B cell (primary cell): ENCODE measurements around the gene UBXN7. TPM values are rescaled to one million over a fixed set of nuclear protein-coding genes. Genes with fewer than 3 reads are reported as not detected.
A peak's percentile ranks its signal among the peaks of the same experiment; 100 is the strongest.

Source experiments
- ATAC-seq: fragments of 200-7000 bp; cut with Tn5 transposase; one replicate; pipeline ENCODE4 v1.10.0; 2021; ENCODE audit warnings: low read depth, mild to moderate bottlenecking, moderate number of reproducible peaks, moderate library complexity
- CTCF ChIA-PET: fragments of 350-600 bp; sonication (Branson Sonifier 250); formaldehyde crosslinking; loops from one replicate; lab custom pipeline; 2021; ENCODE audit warnings: antibody characterized with exemption, inconsistent platforms; lab: Charles Lee
- POLR2A ChIA-PET: fragments of 350-600 bp; sonication (Branson Sonifier 250); formaldehyde crosslinking; loops from one replicate; lab custom pipeline; 2021; ENCODE audit warnings: antibody characterized with exemption; lab: Charles Lee
- DNase-seq: peaks from one replicate; pipeline ENCODE4 v3.0.0; 2013
- H2AFZ ChIP-seq: 2 replicates; pipeline ENCODE4 v1.6.1; 2012; ENCODE audit warnings: mild to moderate bottlenecking, low read depth, low read length; ENCODE audit not compliant: insufficient read depth, poor library complexity, severe bottlenecking
- H3K27ac ChIP-seq, 2 donors: 1 replicate in 1 of 2; 2 replicates in 1 of 2; pipeline ENCODE4 v1.5.1; 2012 to 2013; ENCODE audit warnings: low read length in 2 of 2, mild to moderate bottlenecking in 2 of 2, moderate library complexity in 1 of 2
- H3K27me3 ChIP-seq, 4 experiments: fragments of 200-600 bp in 1 of 4; sonication (generic) in 1 of 4; replicated peaks in 1 of 4; 1 replicate in 2 of 4; 2 replicates in 2 of 4; pipeline versions ENCODE4 v1.6.1 to v1.7.0; 2013 to 2016; ENCODE audit warnings: low read length in 3 of 4, mild to moderate bottlenecking in 2 of 4, mixed read lengths in 1 of 4, moderate library complexity in 1 of 4; ENCODE audit not compliant: insufficient read depth in 4 of 4, control insufficient read depth in 3 of 4; ENCODE audit errors: control extremely low read depth in 1 of 4
- H3K36me3 ChIP-seq, 2 experiments: replicated peaks in 1 of 2; 1 replicate in 1 of 2; 2 replicates in 1 of 2; pipeline versions ENCODE4 v1.6.1 to v1.7.1; 2013; ENCODE audit warnings: low read length in 1 of 2; ENCODE audit not compliant: insufficient read depth in 2 of 2, control insufficient read depth in 1 of 2; ENCODE audit errors: control extremely low read depth in 1 of 2, extremely low read depth in 1 of 2
- H3K4me1 ChIP-seq, 2 donors: fragments of 200-600 bp in 1 of 2; sonication (generic) in 1 of 2; 1 replicate in 1 of 2; 2 replicates in 1 of 2; pipeline versions ENCODE4 v1.5.1 to v1.6.1; 2013 to 2017; ENCODE audit warnings: low read length in 2 of 2; ENCODE audit not compliant: control insufficient read depth in 2 of 2, insufficient read depth in 2 of 2
- H3K4me2 ChIP-seq: replicated peaks from 2 replicates; pipeline ENCODE3; 2012; ENCODE audit warnings: mild to moderate bottlenecking, low read depth, low read length; ENCODE audit not compliant: poor library complexity, severe bottlenecking
- H3K4me3 ChIP-seq, 5 experiments: fragments of 200-600 bp in 1 of 5; sonication (generic) in 1 of 5; 1 replicate in 3 of 5; 2 replicates in 2 of 5; pipeline versions ENCODE4 v1.5.1 to v1.7.0; 2011 to 2016; ENCODE audit warnings: low read length in 4 of 5, mild to moderate bottlenecking in 4 of 5, low read depth in 2 of 5, control low read depth in 1 of 5, moderate library complexity in 1 of 5; ENCODE audit not compliant: insufficient read depth in 1 of 5; ENCODE audit errors: control extremely low read depth in 1 of 5, extremely low read depth in 1 of 5
- H3K79me2 ChIP-seq: fragments of 200-600 bp; sonication (generic); one replicate; pipeline ENCODE4 v1.6.0; 2016; ENCODE audit warnings: low read length; ENCODE audit not compliant: control insufficient read depth, insufficient read depth
- H3K9ac ChIP-seq: fragments of 200-600 bp; sonication (generic); 2 replicates; pipeline ENCODE4 v1.6.1; 2017; ENCODE audit warnings: mild to moderate bottlenecking, low read length, moderate library complexity
- H3K9me3 ChIP-seq, 3 donors: one replicate each; pipeline versions ENCODE4 v1.6.1 to v1.7.1; 2013; ENCODE audit warnings: low read length in 2 of 3; ENCODE audit not compliant: control insufficient read depth in 2 of 3, insufficient read depth in 1 of 3; ENCODE audit errors: control extremely low read depth in 1 of 3
- H4K20me1 ChIP-seq: 2 replicates; pipeline ENCODE4 v1.6.0; 2012; ENCODE audit warnings: mild to moderate bottlenecking, low read length; ENCODE audit not compliant: insufficient read depth, control insufficient read depth, poor library complexity, severe bottlenecking
- H3K27ac Mint-ChIP-seq: one replicate; pipeline ENCODE4 v1.8.0; 2021; ENCODE audit warnings: mixed read lengths
- H3K27me3 Mint-ChIP-seq: one replicate; pipeline ENCODE4 v1.8.0; 2021; ENCODE audit warnings: mixed read lengths
- H3K4me1 Mint-ChIP-seq: one replicate; pipeline ENCODE4 v1.8.0; 2021; ENCODE audit warnings: mixed read lengths
- H3K4me3 Mint-ChIP-seq: one replicate; pipeline ENCODE4 v1.8.0; 2021; ENCODE audit warnings: mixed read lengths
- H3K9me3 Mint-ChIP-seq: one replicate; pipeline ENCODE4 v1.8.0; 2022; ENCODE audit warnings: mixed read lengths; ENCODE audit not compliant: insufficient read depth
- EZH2 ChIP-seq: IDR thresholded peaks from 2 replicates; pipeline ENCODE4 v1.6.1; 2012; ENCODE audit warnings: borderline replicate concordance, low read depth, mild to moderate bottlenecking, moderate library complexity, low read length; ENCODE audit not compliant: insufficient read depth, poor library complexity, severe bottlenecking
- WGBS: methylation state at CpG from one replicate; pipeline ENCODE4 v1.1.5; 2013; ENCODE audit warnings: missing lambda C conversion rate; ENCODE audit not compliant: insufficient coverage; 5-methylcytosine and 5-hydroxymethylcytosine counted together
- intact Hi-C: fragments of 100-400 bp; cut with micrococcal nuclease; formaldehyde crosslinking; loops from one replicate; pipeline ENCODE4 v1.10.0; 2022
- polyA plus RNA-seq: library from polyadenylated mRNA; depleted of rRNA; stranded (reverse); fragments of >200 nt; gene quantifications from 2 replicates; pipeline ENCODE4 v1.2.3, GENCODE V29; 2012
- total RNA-seq, 2 donors: library from RNA; stranded (reverse); fragments of 120-200 nt in 1 of 2; gene quantifications; 1 replicate in 1 of 2; 2 replicates in 1 of 2; pipeline versions ENCODE4 v1.2.3 to v1.2.4, GENCODE V29; 2013 to 2022
- TF ChIP-seq, protein P1 (sequence below): fragments of 200-600 bp; IDR thresholded peaks from one replicate; pipeline ENCODE4 v1.8.0; 2022; ENCODE audit warnings: antibody characterized with exemption, mild to moderate bottlenecking

Gene UBXN7
- total and polyA plus RNA-seq, 2 donors (not counting 1 experiment from before 2014, with no cell fraction given) = 7.4 to 107 TPM

DNA sequence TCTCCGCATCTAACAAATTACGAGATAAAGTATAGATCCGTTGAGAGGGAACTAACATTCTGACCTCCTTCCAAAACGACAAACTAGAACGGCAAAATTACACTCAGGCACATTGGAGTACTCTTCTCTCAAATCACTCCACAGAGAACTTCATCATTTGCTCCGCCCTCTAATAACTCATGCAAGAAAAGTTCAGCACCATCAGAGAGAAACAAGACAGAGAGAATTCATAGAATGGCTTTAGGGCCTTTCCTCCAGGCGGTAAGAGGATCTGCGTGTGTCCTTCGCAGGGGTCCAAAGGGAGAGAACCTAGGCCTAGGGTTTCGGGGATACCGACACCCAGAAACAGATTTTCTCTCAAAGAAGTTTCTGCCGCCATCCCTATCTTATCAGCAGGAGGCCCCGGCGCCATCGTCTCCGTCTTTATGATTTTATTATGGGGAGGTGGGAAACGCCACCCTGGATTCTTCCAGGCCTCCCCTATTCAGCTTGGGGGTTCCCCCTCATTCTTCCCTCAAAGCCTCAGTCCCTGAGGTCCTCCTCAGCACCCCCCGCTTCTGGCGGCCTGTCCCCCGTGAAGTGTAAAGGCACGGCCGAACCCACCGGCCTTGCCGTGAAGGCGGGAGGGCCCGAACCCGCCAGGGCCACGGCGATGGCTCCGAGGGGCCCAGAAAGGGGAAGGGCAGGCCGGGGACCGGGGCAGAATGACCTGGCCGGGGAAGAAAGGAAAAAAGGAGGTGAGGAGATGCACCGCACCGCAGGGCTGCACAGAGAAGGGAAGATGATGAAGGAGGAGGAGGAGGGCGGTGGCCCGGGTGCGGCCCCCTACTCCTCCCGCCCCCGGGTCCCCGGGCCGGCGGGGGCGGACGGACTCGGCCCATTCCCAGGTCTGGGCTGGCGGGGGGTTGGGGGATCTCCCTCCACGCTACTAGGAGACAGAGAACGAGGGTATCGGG is 768 bp downstream of the UBXN7 start:
- peak overlapping the region; percentile 75 for H3K4me3 Mint-ChIP-seq
- H3K9me3 Mint-ChIP-seq = no peaks in the 10 kb centered on the region
- H3K27me3 Mint-ChIP-seq = no peaks in the 10 kb centered on the region
- H3K4me1 Mint-ChIP-seq = peaks cover 23% of the 10 kb centered on the region
- H3K9ac ChIP-seq = peak overlapping the region; percentile 81
- H3K4me1 ChIP-seq = peaks cover 7 to 19% of the 10 kb centered on the region in 2 donors
- peak overlapping the region; percentile 93 for H3K4me2 ChIP-seq
- TF ChIP-seq, protein P1, sequence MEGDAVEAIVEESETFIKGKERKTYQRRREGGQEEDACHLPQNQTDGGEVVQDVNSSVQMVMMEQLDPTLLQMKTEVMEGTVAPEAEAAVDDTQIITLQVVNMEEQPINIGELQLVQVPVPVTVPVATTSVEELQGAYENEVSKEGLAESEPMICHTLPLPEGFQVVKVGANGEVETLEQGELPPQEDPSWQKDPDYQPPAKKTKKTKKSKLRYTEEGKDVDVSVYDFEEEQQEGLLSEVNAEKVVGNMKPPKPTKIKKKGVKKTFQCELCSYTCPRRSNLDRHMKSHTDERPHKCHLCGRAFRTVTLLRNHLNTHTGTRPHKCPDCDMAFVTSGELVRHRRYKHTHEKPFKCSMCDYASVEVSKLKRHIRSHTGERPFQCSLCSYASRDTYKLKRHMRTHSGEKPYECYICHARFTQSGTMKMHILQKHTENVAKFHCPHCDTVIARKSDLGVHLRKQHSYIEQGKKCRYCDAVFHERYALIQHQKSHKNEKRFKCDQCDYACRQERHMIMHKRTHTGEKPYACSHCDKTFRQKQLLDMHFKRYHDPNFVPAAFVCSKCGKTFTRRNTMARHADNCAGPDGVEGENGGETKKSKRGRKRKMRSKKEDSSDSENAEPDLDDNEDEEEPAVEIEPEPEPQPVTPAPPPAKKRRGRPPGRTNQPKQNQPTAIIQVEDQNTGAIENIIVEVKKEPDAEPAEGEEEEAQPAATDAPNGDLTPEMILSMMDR = no peak
- no peak for TF ChIP-seq EZH2
- H3K27ac Mint-ChIP-seq = peak overlapping the region; percentile 69
- 0% methylated on average over 40 of the region's 50 CpGs for WGBS
- peaks cover 67% of the 10 kb centered on the region for H3K79me2 ChIP-seq
- peaks cover 28% of the 10 kb centered on the region for H4K20me1 ChIP-seq
- ATAC-seq (peak; percentile 28), DNase-seq (peak; percentile 72)
- H3K9me3 ChIP-seq = no peaks in the 10 kb centered on the region
- H3K27ac ChIP-seq = peak overlapping the region; percentile 88 to 90
- ChIA-PET POLR2A (interaction anchor here (0.6 kb wide), 1 partner anchor 14 kb away, joined by 3 read pairs; no protein-coding TSS in a partner anchor), CTCF (interaction anchor here (1.2 kb wide), 1 partner anchor 10 kb away, joined by 3 read pairs; no protein-coding TSS in a partner anchor)
- peak overlapping the region; percentile 45 to 100 (median 93) for H3K4me3 ChIP-seq
- intact Hi-C loops = loop anchor here (1.0 to 5.0 kb wide), 4 partner anchors 72 to 349 kb away; partner anchors contain the start of genes DYNLT2B, FBXO45, RNF168 and TFRC
- peak overlapping the region; percentile 97 for H2AFZ ChIP-seq
- H3K27me3 ChIP-seq = no peaks in the 10 kb centered on the region
- H3K36me3 ChIP-seq = peaks cover 0 to 13% of the 10 kb centered on the region in 2 experiments
